GM21360 (cell line): ENCODE measurements around the gene POU3F1.

Source experiments
- ATAC-seq: cut with Tn5 transposase; IDR thresholded peaks from one replicate; pipeline ENCODE4 v1.9.1; 2021; ENCODE audit warnings: mild to moderate bottlenecking, moderate library complexity; ENCODE audit not compliant: unreplicated experiment

The POU3F1 gene

GRCh38 chr1:38029081-38029681 is 17.4 kb downstream of the POU3F1 start:
- ATAC-seq: no peak

- ATAC-seq: no peak
Measured at GRCh38 chr1:38028671-38029070, 17.9 kb downstream of the POU3F1 start.

GRCh38 chr1:38028105-38028591 is 18.4 kb downstream of the POU3F1 start:
- ATAC-seq: peak; percentile 63

DNA sequence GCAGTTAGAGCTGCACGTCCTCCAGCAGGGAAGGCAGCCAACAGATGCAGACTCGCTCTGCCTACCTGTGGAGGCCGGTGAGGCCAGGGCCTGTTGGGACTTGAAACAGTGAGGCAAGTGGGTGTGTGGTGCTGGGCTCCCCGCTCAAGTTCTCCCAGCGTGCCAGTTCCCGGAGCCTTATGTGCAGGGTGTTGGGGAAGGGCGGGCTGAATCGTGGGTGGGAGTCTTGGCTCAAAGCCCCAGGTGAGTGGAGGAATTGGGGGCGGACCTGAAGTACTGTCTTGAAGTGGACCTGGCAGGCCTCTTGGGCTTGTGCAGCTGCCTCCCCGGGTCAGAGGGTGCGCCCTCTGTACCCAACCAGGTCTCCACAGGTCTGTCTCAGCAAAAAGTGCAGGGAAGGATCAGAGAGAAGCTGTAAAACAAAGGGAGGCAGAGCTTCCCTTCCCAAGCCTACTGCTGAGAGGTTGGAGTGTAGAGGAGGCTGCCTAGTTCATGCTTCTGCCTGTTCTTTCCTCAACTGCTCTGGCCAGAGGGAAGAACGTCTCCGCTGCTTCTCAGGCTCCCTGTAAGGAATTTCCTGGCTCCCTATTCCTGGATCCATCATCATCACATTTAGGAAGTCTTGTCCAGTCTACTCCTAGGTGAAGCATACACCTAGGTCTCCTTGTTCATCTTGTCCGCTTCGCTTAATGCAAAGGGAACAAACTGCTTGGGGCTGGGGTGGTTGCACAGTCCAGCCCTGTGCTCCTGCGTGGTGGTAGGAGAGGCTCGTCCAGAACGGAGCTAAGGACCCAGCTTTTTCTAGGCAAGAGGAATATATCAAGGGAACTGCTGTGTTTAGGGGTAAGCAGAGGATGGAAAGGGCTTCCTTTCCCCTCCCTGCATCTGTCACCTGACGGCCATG is 19.1 kb downstream of the POU3F1 start:
- peak; percentile 4 for ATAC-seq

- ATAC-seq: no peak
Measured at GRCh38 chr1:38026592-38027200, 19.9 kb downstream of the POU3F1 start.

- ATAC-seq: no peak
Measured at GRCh38 chr1:38025664-38026063, 20.9 kb downstream of the POU3F1 start.

GRCh38 chr1:38025233-38025632 is 21.4 kb downstream of the POU3F1 start:
- ATAC-seq: no peak

DNA sequence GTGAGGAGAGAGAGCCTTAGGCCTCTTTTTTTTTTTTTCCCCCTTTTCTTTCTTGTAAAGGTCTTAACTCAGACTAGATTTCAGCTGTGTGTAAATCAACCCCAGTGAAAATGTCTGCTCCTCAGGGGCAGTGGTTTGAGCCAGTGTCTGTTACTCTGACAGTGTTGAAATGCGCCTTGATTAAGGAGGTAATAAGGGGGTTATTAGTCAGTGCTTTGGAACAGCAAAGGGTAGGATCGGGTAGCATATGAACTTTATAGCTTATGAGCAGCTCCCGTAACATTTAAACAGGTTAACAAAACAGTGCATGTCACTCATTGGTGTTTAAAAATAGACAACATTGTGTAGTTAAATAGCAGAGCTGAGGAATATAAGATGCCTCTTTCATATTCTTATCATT is 23.8 kb downstream of the POU3F1 start:
- no peak for ATAC-seq

DNA sequence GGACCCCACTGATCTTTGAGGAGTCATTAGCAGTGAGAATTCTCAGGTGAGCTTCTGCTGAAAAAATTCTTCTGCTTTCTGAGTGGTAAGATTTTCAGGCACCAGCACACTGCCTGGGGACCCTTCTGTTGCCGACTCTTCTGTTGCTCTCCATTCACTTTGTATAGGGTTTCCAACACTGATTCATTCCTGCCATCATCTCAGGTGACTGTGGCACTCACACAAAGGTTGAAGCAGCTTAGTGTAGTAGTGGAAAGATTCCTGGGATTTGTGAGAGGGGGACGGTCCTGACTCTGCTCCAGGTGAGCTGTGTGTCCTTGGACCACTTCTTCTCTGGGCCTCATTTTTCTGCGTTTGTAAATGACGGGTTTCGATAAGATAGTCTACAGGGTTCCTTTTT is 24.6 kb downstream of the POU3F1 start:
- no peak for ATAC-seq

DNA sequence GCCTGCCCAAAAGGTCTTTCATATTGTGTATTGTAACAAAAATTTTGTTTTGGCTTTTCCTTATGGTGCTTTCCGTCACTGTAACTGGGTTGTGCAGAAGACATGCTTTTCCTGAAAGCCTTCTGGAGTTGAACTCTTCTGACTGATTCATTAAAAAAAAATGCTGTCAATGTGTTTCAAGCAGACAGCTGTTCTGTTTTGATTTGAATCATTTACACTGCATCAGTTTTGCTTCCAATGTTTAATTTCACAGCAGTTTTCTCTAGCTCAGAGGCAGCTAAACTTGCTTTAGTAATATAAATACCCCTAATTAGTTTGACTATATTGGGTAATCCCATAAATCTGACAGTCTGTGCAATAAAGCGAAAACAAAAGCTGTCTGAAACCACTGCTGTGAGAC is 26.2 kb downstream of the POU3F1 start:
- ATAC-seq: no peak

GRCh38 chr1:38018864-38019343 is 27.7 kb downstream of the POU3F1 start:
- no peak for ATAC-seq

GRCh38 chr1:38015978-38016725 is 30.4 kb downstream of the POU3F1 start:
- ATAC-seq: no peak

- no peak for ATAC-seq
Measured at GRCh38 chr1:38014724-38015424, 31.7 kb downstream of the POU3F1 start.

DNA sequence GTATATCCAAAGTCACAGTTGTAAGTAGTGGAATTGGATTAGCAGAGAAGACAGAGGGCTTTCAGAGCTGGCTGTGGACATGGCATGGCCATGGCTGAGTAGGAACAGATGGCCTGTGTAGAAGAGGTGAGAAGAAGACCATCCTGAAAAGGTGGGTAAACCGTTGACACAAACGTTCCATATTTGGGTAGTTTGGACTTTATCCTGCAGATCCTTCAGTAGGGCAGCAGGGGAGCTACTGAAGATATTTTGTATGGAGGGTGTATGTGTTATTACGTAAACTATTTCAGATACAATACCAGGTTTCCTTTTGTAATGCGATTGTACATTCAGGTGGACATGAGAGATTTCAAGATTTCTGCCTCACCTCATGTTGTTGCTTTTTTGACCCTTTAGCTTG is 32.4 kb downstream of the POU3F1 start:
- ATAC-seq: no peak

GRCh38 chr1:38013227-38013622 is 33.4 kb downstream of the POU3F1 start:
- ATAC-seq: no peak

- ATAC-seq: peak; percentile 94
Measured at GRCh38 chr1:38012363-38013226, 34.0 kb downstream of the POU3F1 start, which contains the start of gene UTP11. TSS of gene UTP11 (plus strand) at chr1:38012734. CDS start at chr1:38012803, 69 bp downstream.

DNA sequence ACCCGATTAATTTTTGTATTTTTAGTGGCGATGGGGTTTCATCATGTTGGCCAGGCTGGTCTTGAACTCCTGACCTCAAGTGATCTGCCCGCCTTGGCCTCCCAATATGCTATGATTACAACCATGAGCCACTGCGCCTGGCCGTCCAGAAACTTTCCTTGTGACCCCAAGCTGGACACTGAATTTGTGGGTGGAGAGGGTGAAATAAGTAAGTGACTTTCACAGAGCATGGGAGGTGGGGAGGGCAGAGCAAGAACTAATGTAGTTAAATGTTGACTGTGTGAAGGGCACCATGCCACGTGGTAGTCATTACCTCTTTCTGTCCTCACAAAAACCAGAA is 36.8 kb downstream of the POU3F1 start:
- no peak for ATAC-seq

DNA sequence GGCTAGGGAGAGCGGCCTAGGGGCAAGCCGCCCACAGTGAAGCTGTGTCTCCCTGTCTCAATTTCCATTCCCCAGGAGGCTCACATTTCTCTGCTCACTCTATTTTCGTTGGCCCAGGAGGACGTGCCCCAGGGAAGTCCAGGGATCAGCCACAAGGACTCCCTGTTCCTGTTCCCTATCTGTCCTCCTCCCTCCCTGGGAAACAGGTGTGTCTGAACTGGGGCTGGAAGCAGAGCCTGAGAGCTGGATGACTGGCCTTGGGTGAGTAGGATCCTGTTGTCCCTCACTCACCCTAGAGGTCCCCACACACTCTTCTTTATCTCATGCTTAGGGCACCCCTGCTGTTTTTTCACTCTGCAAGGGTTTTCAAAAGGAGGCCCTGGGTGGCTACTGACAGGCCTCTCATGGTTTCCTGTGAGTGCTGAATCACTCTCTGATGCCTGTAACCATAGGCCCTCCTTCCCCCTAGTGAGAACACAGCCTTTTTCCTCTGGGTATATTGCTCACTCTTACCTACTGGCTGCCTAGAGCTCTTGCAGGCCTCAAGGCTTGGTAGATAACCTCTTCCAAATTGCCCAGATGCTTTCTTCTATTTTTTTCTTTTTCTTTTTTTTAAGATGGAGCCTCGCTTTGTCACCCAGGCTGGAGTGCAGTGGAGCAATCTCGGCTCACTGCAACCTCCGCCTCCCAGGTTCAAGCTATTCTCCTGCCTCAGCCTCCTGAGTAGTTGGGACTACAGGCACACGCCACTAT is 37.3 kb downstream of the POU3F1 start:
- no peak for ATAC-seq
